Thymus (tissue), 11 donors: ENCODE measurements around the gene NNT. TPM values are rescaled to one million over a fixed set of nuclear protein-coding genes. Genes with fewer than 3 reads are reported as not detected.
"Not testable (repeated sequence)": the region's sequence is repeated elsewhere in the genome, so short reads cannot be mapped to it uniquely, and the experiment has no call there.

Experiments used
- DNase-seq, 9 donors: peaks; one replicate each; pipeline ENCODE4 v3.0.0-alpha.2; 2013; ENCODE audit warnings: low spot score in 9 of 9, low read depth in 6 of 9, missing footprints in 1 of 9
- H3K27ac ChIP-seq, 2 donors: one replicate each; pipeline ENCODE4 v1.5.1; 2013; ENCODE audit warnings: control low read depth in 1 of 2, low read depth in 1 of 2, low read length in 1 of 2, mild to moderate bottlenecking in 1 of 2, moderate library complexity in 1 of 2
- H3K27me3 ChIP-seq, 2 donors: one replicate each; pipeline ENCODE4 v1.5.1; 2013; ENCODE audit warnings: low read length in 1 of 2; ENCODE audit not compliant: control insufficient read depth in 2 of 2, insufficient read depth in 1 of 2
- H3K36me3 ChIP-seq, 2 donors: one replicate each; pipeline ENCODE4 v1.5.1; 2013; ENCODE audit warnings: low read length in 1 of 2, mild to moderate bottlenecking in 1 of 2, moderate library complexity in 1 of 2; ENCODE audit not compliant: control insufficient read depth in 2 of 2, insufficient read depth in 2 of 2
- H3K4me1 ChIP-seq, 2 donors: one replicate each; pipeline ENCODE4 v1.5.1; 2013; ENCODE audit warnings: low read length in 2 of 2; ENCODE audit not compliant: control insufficient read depth in 2 of 2, insufficient read depth in 2 of 2
- H3K4me3 ChIP-seq, 2 donors: one replicate each; pipeline ENCODE4 v1.5.1; 2013; ENCODE audit warnings: low read length in 2 of 2, control low read depth in 1 of 2, mild to moderate bottlenecking in 1 of 2
- H3K9me3 ChIP-seq, 2 donors: one replicate each; pipeline ENCODE4 v1.5.1; 2013; ENCODE audit warnings: low read length in 1 of 2, mild to moderate bottlenecking in 1 of 2; ENCODE audit not compliant: control insufficient read depth in 2 of 2, insufficient read depth in 1 of 2
- WGBS: extraction: QIAGEN DNeasy Blood & Tissue Kit; methylation state at CpG from one replicate; pipeline ENCODE4 v1.1.7; 2013; 5-methylcytosine and 5-hydroxymethylcytosine counted together
- polyA plus RNA-seq: library from polyadenylated mRNA; stranded (reverse); fragments of 200-250 nt; gene quantifications from one replicate; pipeline ENCODE4 v1.2.3, GENCODE V29; 2013
- total RNA-seq: library from RNA; stranded (reverse); fragments of 120-200 nt; gene quantifications from one replicate; pipeline ENCODE4 v1.2.4, GENCODE V29; 2013
- donor health status: healthy.

The NNT gene
- total and polyA plus RNA-seq, 2 donors, result 30.8 to 49.2 TPM

- peaks cover 0 to 4% of the 10 kb centered on the region in 2 donors for H3K36me3 ChIP-seq
- no peaks in the 10 kb centered on the region for H3K9me3 ChIP-seq
- no peaks in the 10 kb centered on the region for H3K27me3 ChIP-seq
- WGBS, result 98% methylated on average over 1 of the region's 1 CpG
- H3K4me3 ChIP-seq, result no peak overlapping the region
- no peak for DNase-seq
- H3K4me1 ChIP-seq, result no peaks in the 10 kb centered on the region
- no peak overlapping the region for H3K27ac ChIP-seq
Observed at GRCh38 chr5:43573058-43573457, 29.9 kb upstream of the NNT start.

GRCh38 chr5:43580402-43581210 lies 22.4 kb upstream of the NNT start:
- not testable (repeated sequence) for H3K27ac ChIP-seq, H3K4me1 ChIP-seq, DNase-seq, H3K9me3 ChIP-seq, H3K4me3 ChIP-seq, H3K27me3 ChIP-seq, H3K36me3 ChIP-seq
- 97% methylated on average over 10 of the region's 10 CpGs for WGBS

DNA sequence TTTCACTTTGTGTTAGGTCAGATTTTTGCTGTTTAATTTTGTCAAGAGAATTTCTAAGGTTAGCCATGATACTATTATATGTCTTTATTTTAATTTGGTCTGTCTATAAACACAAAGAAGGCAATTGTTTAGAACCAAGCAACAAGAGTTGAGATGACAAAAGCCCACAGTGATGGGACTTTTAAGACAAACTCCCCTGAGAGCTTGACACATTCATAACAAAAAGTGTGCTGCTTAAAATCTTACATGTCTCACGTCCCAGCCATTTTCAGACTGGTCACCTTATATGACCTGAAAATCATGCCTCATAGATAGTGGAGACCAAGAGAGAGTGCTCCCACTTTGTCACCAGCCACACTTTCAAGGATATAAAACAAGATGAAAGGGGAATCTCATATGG lies 21.6 kb upstream of the NNT start:
- H3K27me3 ChIP-seq, result no peaks in the 10 kb centered on the region
- WGBS, result 98% methylated on average over 1 of the region's 1 CpG
- no peak for DNase-seq
- H3K36me3 ChIP-seq, result no peaks in the 10 kb centered on the region
- H3K4me3 ChIP-seq, result no peak overlapping the region
- H3K27ac ChIP-seq, result no peak overlapping the region
- H3K4me1 ChIP-seq, result no peaks in the 10 kb centered on the region
- H3K9me3 ChIP-seq, result no peaks in the 10 kb centered on the region

- no peaks in the 10 kb centered on the region for H3K27me3 ChIP-seq
- no peak for DNase-seq
- H3K27ac ChIP-seq, result no peak overlapping the region
Observed at GRCh38 chr5:43582082-43583005, 20.6 kb upstream of the NNT start.

GRCh38 chr5:43583724-43584123 lies 19.3 kb upstream of the NNT start:
- no peaks in the 10 kb centered on the region for H3K36me3 ChIP-seq
- DNase-seq, result no peak
- no peaks in the 10 kb centered on the region for H3K27me3 ChIP-seq
- no peaks in the 10 kb centered on the region for H3K4me1 ChIP-seq
- no peak overlapping the region for H3K4me3 ChIP-seq
- H3K9me3 ChIP-seq, result no peaks in the 10 kb centered on the region
- H3K27ac ChIP-seq, result no peak overlapping the region

More at GRCh38 chr5:43582082-43583005, 20.6 kb upstream of the NNT start:
- WGBS, result 96% methylated on average over 4 of the region's 4 CpGs
- Histone ChIP-seq H3K4me3 (no peak overlapping the region), H3K9me3 (no peaks in the 10 kb centered on the region), H3K36me3 (no peaks in the 10 kb centered on the region), H3K4me1 (no peaks in the 10 kb centered on the region)

DNA sequence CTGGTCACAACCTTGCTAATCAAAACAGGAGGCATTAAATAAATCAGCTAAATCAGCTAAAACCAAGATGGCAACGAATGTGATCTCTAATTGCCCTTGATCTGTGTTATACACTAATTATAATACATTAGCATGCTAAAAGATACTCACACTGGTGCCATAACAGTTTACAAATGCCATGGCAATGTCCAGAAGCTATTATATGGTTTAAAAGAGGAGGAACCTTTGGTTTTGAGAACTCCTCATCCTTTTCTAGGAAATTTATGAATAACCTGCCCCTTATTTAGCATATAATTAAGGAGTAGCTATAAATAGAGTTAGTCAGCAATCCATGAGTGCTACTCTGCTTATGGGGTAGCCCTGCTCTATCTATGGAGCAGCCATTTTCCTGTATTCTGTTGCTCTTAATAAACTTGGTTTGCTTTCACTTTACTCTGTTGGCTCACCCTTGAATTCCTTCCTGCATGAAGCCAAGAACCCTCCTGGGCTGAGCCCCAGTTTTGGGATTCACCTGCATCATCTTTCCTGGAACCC lies 18.7 kb upstream of the NNT start:
- Histone ChIP-seq H3K27ac (no peak overlapping the region), H3K36me3 (no peaks in the 10 kb centered on the region), H3K27me3 (no peaks in the 10 kb centered on the region), H3K4me3 (no peak overlapping the region), H3K9me3 (no peaks in the 10 kb centered on the region), H3K4me1 (no peaks in the 10 kb centered on the region)
- DNase-seq, result no peak
- 99% methylated on average over 1 of the region's 1 CpG for WGBS

- H3K4me3 ChIP-seq, result no peak overlapping the region
- no peak for DNase-seq
- 42% methylated on average over 1 of the region's 1 CpG for WGBS
- H3K9me3 ChIP-seq, result no peaks in the 10 kb centered on the region
- no peaks in the 10 kb centered on the region for H3K36me3 ChIP-seq
- no peaks in the 10 kb centered on the region for H3K27me3 ChIP-seq
- no peaks in the 10 kb centered on the region for H3K4me1 ChIP-seq
- H3K27ac ChIP-seq, result no peak overlapping the region
Observed at GRCh38 chr5:43588842-43589241, 14.1 kb upstream of the NNT start.

DNA sequence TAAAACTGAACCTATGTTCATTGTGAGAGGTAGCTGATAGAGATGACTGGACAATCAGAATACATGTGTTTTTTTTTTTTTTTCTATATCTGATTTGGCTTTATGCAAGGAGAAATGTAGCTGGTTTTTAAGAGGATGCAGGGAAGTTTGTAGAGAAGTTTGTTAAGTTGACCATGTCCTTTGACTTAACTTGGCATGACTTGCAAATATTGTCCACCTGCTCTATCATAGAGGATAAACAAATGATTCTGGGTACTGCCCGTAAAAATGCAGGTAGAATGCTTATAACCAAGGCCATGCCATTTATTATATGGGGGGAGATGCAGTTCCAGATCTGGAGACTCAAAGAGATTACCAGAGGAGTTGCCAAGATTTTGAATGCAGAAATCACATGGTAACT lies 13.7 kb upstream of the NNT start:
- no peak for DNase-seq
- whole genome bisulfite sequencing, result 100% methylated on average over 1 of the region's 1 CpG
- Histone ChIP-seq H3K27me3 (no peaks in the 10 kb centered on the region), H3K4me1 (no peaks in the 10 kb centered on the region), H3K27ac (no peak overlapping the region), H3K9me3 (no peaks in the 10 kb centered on the region), H3K36me3 (no peaks in the 10 kb centered on the region), H3K4me3 (no peak overlapping the region)

DNA sequence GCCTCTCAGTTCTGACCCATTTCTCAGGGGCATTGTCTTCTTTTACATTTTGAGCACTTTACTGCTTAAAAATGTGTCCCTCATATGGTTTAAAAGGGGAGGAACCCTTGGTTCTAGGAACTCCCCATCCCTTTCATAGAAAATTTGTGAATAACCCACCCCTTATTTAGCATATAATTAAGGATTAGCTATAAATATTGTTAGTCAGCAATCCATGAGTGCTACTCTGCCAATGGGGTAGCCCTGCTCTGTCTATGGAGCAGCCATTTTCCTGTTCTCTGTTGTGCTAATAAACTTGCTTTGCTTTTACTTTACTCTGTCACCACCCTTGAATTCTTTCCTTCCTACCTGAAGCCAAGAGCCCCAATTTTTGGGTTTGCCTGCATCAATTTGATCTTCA lies 12.3 kb upstream of the NNT start:
- Histone ChIP-seq H3K27ac (no peak overlapping the region), H3K9me3 (no peaks in the 10 kb centered on the region), H3K27me3 (no peaks in the 10 kb centered on the region), H3K4me3 (no peak overlapping the region), H3K36me3 (no peaks in the 10 kb centered on the region), H3K4me1 (no peaks in the 10 kb centered on the region)
- no peak for DNase-seq
